HFFc6 (cell line): Measurements from ENCODE around the gene RGS6. TPM values are rescaled to one million over a fixed set of nuclear protein-coding genes. Genes with fewer than 3 reads are reported as not detected.

Experiments used
- DNase-seq: peaks from one replicate; pipeline ENCODE4 v3.0.0-alpha.2; 2018
- H3K27ac Mint-ChIP-seq: 2 replicates; pipeline ENCODE4 v1.8.0; 2020; ENCODE audit warnings: mild to moderate bottlenecking, mixed read lengths
- H3K27me3 Mint-ChIP-seq: 2 replicates; pipeline ENCODE4 v1.8.0; 2021; ENCODE audit warnings: mild to moderate bottlenecking, moderate library complexity, mixed read lengths; ENCODE audit not compliant: insufficient read depth
- H3K36me3 Mint-ChIP-seq: 2 replicates; pipeline ENCODE4 v1.8.0; 2021; ENCODE audit warnings: low read depth, mixed read lengths
- H3K4me1 Mint-ChIP-seq: 2 replicates; pipeline ENCODE4 v1.8.0; 2020; ENCODE audit warnings: low read depth, mixed read lengths
- H3K4me3 Mint-ChIP-seq: 2 replicates; pipeline ENCODE4 v1.8.0; 2020; ENCODE audit warnings: mild to moderate bottlenecking, moderate library complexity, mixed read lengths
- H3K9me3 Mint-ChIP-seq: 2 replicates; pipeline ENCODE4 v1.8.0; 2020; ENCODE audit warnings: mild to moderate bottlenecking, mixed read lengths
- total RNA-seq, 6 experiments: library from RNA; stranded (reverse); fragmentation: NEBNext Ultra II Directional; extraction: Animal tissue kit (Norgen Biotek cat#: 25700); gene quantifications; 2 replicates in 1 of 6; 3 replicates in 5 of 6; pipeline ENCODE4 v1.2.3, GENCODE V29; 2021
- TF ChIP-seq, protein P1 (sequence below): fragments of 200-600 bp; sonication (generic); IDR thresholded peaks from 2 replicates; pipeline ENCODE4 v1.5.0; 2021; ENCODE audit warnings: antibody characterized with exemption, mild to moderate bottlenecking

Gene RGS6
- total RNA-seq, 6 experiments from 2014 or later = not detected

DNA sequence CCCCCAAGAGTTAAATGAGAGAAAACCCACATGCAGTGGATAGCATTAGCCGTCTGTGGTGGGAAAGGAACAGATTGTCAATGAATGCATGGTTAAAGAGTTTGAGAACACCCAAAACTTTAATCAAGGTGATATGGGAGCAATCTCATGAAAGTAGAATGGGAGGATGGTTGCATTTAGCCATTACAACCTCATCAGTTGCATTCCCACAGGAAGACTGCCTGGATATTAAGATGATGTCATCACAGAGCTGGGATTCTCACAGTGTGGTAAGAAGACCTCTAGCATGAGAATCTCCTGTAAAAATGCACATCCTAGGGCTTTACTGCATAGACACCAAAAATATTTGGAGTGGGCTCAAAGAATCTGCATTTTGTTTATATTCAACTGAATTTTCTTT is 284.9 kb downstream of the RGS6 start:
- H3K36me3 Mint-ChIP-seq = no peaks in the 10 kb centered on the region
- DNase-seq = no peak
- TF ChIP-seq, protein P1, sequence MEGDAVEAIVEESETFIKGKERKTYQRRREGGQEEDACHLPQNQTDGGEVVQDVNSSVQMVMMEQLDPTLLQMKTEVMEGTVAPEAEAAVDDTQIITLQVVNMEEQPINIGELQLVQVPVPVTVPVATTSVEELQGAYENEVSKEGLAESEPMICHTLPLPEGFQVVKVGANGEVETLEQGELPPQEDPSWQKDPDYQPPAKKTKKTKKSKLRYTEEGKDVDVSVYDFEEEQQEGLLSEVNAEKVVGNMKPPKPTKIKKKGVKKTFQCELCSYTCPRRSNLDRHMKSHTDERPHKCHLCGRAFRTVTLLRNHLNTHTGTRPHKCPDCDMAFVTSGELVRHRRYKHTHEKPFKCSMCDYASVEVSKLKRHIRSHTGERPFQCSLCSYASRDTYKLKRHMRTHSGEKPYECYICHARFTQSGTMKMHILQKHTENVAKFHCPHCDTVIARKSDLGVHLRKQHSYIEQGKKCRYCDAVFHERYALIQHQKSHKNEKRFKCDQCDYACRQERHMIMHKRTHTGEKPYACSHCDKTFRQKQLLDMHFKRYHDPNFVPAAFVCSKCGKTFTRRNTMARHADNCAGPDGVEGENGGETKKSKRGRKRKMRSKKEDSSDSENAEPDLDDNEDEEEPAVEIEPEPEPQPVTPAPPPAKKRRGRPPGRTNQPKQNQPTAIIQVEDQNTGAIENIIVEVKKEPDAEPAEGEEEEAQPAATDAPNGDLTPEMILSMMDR = no peak
- H3K27ac Mint-ChIP-seq = no peak overlapping the region
- no peaks in the 10 kb centered on the region for H3K4me1 Mint-ChIP-seq
- no peak overlapping the region for H3K4me3 Mint-ChIP-seq
- H3K9me3 Mint-ChIP-seq = peaks cover 59% of the 10 kb centered on the region
- no peaks in the 10 kb centered on the region; the same call in 1 of the 2 replicates for H3K27me3 Mint-ChIP-seq

DNA sequence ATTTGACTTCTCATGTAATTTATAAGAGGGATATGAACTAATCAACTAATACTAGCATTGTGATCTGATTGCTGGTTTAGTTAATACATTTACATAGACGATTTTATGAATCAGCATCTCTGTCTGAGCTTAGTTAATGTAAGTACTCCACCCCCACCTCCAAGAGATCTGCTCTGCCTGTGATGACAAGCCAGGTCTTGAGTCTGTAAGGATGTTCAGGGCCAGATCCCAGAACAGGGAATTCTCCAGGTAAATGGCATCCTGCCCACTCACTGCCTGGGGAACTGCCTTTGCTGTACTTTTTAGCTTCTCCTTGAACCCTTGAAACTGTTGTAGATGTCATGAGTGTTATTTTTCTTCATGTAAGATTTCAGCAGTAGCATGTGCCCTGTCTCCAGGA is 289.8 kb downstream of the RGS6 start:
- Mint-ChIP-seq H3K27ac (no peak overlapping the region), H3K9me3 (peaks cover 42% of the 10 kb centered on the region), H3K4me1 (no peaks in the 10 kb centered on the region), H3K27me3 (no peaks in the 10 kb centered on the region), H3K4me3 (no peak overlapping the region), H3K36me3 (no peaks in the 10 kb centered on the region)
- DNase-seq = no peak
- TF ChIP-seq, protein P1 = no peak

DNA sequence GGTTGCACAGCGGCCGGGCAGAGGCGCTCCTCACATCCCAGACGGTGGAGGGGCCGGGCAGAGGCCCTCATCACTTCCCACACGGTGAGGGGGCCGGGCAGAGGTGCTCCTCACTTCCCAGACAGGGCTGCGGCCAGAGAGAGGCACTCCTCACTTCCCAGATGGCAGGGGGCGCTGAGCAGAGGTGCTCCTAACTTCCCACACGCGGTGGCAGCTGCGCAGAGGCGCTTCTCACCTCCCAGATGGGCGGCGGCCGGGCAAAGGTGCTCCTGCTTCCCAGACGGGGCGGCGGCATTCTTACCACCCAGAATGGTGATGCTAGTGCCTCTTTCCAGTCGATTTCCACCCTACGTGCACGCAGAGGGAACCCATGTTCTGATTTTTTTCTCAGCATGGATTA is 304.4 kb downstream of the RGS6 start:
- Mint-ChIP-seq H3K4me1 (no peaks in the 10 kb centered on the region), H3K27ac (no peak overlapping the region), H3K9me3 (peaks cover 38% of the 10 kb centered on the region), H3K4me3 (no peak overlapping the region), H3K36me3 (no peaks in the 10 kb centered on the region), H3K27me3 (no peaks in the 10 kb centered on the region)
- DNase-seq = no peak
- TF ChIP-seq, protein P1 = no peak

DNA sequence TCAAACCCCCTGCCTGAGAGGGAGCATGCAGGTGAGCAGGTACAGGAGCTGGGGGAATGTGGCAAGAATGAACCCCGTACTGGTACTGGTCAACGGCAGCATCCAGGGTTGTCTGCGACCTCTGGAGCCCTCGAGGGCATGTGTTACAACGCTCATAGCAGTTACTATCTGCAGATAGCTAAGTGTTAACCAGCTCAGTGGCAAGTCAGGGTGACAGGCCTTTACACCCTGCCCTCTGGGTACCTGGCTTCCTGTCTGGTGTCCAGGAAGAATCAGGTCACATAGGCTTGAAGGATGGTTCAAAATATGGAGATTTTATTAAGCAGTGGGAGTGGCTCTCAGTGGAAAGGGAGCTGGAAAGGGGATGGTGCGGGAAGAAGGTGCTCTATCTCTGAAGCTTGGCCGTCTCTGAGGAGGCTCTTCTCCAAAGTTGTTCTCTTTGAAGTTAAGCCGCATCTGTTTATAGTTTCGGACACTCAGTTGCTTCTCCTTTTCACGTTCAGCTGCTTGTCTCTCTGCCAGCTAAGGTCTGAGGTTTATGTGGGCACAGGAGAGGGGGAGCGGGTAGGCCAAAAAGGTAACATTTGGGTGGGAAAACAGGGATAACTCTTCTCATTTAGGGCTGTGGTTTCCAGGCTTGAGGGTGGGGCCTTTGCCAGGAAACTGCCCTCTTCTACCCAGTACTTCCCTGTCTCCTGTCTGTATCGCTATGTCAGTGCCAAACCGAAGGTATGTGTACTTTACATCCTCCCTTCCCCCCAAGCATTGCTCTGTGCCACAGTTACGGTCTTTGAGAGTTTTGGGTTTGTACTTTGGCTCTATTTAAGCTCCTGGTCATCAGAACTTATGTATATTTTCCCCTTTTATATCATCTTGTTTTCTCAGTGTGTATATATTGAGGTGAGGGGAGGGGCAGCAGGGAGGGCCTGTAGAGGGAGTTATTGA is 305.8 kb downstream of the RGS6 start:
- Mint-ChIP-seq H3K27ac (no peak overlapping the region), H3K4me3 (no peak overlapping the region), H3K4me1 (no peaks in the 10 kb centered on the region), H3K9me3 (peaks cover 35% of the 10 kb centered on the region), H3K27me3 (no peaks in the 10 kb centered on the region; the same call in 1 of the 2 replicates), H3K36me3 (no peaks in the 10 kb centered on the region)
- DNase-seq = no peak
- TF ChIP-seq, protein P1 = no peak

DNA sequence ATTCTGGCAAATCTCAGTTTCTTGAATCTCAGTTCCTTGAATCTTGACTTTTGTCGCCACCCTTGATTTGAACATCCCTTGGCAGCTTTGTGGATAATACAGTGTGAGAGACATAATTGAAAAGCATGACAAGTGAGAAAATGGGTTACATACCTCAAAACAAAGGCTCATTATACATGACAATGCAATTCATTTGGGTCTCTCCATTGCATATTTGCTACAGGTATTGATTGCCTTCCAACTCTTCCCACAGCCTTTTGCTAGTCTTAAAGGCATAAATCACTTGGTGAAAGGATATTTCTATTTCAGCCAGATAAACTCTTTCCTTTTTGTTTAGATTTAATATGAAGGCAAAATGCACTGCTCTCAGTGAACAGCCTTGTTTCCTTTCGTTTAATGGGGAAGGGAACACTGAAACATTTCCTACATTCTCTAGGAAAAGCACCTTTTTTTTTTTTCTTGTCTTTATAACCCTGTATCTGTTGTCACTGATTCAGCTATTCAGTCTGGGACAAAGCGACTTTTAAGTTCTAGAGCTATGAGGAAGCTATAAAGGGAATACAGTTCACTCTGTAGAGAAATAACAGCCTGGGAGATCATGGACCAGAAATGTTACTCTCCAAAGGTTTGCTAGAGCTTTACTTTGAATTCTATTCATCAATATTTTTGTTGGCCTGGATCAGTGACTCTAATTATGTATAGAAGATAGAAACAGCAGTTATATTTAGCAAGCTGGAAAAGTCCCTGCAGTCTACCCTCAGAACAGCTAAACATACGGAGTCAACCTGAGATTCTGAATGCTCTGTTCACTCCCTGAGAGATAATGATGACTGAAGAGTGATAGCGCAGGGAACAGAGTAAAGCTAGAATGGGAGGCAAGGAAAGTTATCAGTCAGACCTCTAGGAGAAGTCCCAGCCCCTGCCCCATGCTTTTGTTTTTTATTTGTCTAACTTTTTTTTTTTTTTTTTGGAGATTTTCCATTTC is 311.4 kb downstream of the RGS6 start:
- no peak for DNase-seq
- H3K9me3 Mint-ChIP-seq = peaks cover 49% of the 10 kb centered on the region
- H3K36me3 Mint-ChIP-seq = no peaks in the 10 kb centered on the region
- no peaks in the 10 kb centered on the region; the same call in 1 of the 2 replicates for H3K27me3 Mint-ChIP-seq
- H3K4me1 Mint-ChIP-seq = no peaks in the 10 kb centered on the region
- TF ChIP-seq, protein P1 = no peak
- H3K4me3 Mint-ChIP-seq = no peak overlapping the region
- no peak overlapping the region for H3K27ac Mint-ChIP-seq
